ENCODE measurements around the gene G0S2. TPM values are rescaled to one million over a fixed set of nuclear protein-coding genes. Genes with fewer than 3 reads are reported as not detected.
A peak's percentile ranks its signal among the peaks of the same experiment; 100 is the strongest.

G0S2 gene
- polyA plus RNA-seq, 1 of the 3 experiments (the other 2 are of a cell fraction): 43.2 TPM

DNA sequence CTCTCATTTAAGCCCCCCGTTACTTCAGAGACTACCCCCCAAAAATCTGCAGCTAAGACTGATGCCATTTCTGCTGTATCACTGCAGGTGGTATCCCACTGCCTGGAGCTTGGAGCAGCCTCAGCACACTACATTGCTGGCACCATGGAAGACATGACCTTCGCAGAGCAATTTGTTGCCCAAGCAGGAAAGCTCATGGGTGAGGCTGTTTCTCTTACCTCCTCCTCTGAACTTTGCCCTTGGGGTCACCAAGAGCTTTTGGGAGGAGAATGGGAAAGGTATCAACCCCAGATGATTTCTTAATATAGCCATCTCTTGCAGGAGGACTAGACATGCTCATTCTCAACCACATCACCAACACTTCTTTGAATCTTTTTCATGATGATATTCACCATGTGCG lies 31.4 kb downstream of the G0S2 start:
- Histone ChIP-seq H3K27ac (ENCODE audit: low read depth in 2 of 2, low read length in 1 of 2) (no peak overlapping the region), H3K9me2 (no peaks in the 10 kb centered on the region), H3K9ac (no peak overlapping the region), H3K4me3 (ENCODE audit: low read depth in 2 of 2, low read length in 1 of 2) (no peak overlapping the region), H3K9me3 (no peaks in the 10 kb centered on the region), H3K4me2 (no peak overlapping the region; the same call in 1 of the 2 replicates), H3K36me3 (replicated peaks in 1 of 2; ENCODE audit: control insufficient read depth in 1 of 2, insufficient read depth in 2 of 2, low read length in 1 of 2) (no peaks in the 10 kb centered on the region), H3K4me1 (ENCODE audit: control insufficient read depth in 1 of 2, insufficient read depth in 2 of 2, low read depth in 1 of 2, low read length in 1 of 2) (peaks cover 0 to 13% of the 10 kb centered on the region in 2 experiments), H4K20me1 (ENCODE audit: insufficient read depth) (no peaks in the 10 kb centered on the region), H2AFZ (ENCODE audit: low read depth) (no peak overlapping the region), H3K27me3 (ENCODE audit: insufficient read depth) (no peaks in the 10 kb centered on the region), H3F3A (replicated peaks; ENCODE audit: insufficient read depth) (peaks cover 14% of the 10 kb centered on the region), H3K79me2 (ENCODE audit: insufficient read depth) (no peaks in the 10 kb centered on the region)
- CTCF ChIA-PET: interaction anchor here (0.6 to 2.8 kb wide), 5 partner anchors 13 to 353 kb away, joined by 3 to 13 read pairs (median 3); no protein-coding TSS in a partner anchor
- no peak for DNase-seq
- POLR2A ChIA-PET: no interaction called here
- no peak for TF ChIP-seq CHD2 (IDR thresholded peaks at IDR 0.05; ENCODE audit: low read length, partially characterized antibody)
- TF ChIP-seq FOSL2 (IDR thresholded peaks at IDR 0.05; ENCODE audit: borderline replicate concordance, low read depth): no peak
- no peak for TF ChIP-seq GATA2 (CRISPR knock-in tag; IDR thresholded peaks at IDR 0.05)
- TF ChIP-seq, protein P1, sequence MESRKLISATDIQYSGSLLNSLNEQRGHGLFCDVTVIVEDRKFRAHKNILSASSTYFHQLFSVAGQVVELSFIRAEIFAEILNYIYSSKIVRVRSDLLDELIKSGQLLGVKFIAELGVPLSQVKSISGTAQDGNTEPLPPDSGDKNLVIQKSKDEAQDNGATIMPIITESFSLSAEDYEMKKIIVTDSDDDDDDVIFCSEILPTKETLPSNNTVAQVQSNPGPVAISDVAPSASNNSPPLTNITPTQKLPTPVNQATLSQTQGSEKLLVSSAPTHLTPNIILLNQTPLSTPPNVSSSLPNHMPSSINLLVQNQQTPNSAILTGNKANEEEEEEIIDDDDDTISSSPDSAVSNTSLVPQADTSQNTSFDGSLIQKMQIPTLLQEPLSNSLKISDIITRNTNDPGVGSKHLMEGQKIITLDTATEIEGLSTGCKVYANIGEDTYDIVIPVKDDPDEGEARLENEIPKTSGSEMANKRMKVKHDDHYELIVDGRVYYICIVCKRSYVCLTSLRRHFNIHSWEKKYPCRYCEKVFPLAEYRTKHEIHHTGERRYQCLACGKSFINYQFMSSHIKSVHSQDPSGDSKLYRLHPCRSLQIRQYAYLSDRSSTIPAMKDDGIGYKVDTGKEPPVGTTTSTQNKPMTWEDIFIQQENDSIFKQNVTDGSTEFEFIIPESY (IDR thresholded peaks at IDR 0.05; ENCODE audit: borderline replicate concordance, low read depth): no peak
- TF ChIP-seq RCOR1 (IDR thresholded peaks at IDR 0.05; ENCODE audit: low read length): no peak
- no peak for TF ChIP-seq EZH2phosphoT487 (IDR thresholded peaks at IDR 0.05; ENCODE audit: borderline replicate concordance, low read depth)
- no peak for TF ChIP-seq NFIC (IDR thresholded peaks at IDR 0.05; ENCODE audit: borderline replicate concordance)
- TF ChIP-seq, protein P2, sequence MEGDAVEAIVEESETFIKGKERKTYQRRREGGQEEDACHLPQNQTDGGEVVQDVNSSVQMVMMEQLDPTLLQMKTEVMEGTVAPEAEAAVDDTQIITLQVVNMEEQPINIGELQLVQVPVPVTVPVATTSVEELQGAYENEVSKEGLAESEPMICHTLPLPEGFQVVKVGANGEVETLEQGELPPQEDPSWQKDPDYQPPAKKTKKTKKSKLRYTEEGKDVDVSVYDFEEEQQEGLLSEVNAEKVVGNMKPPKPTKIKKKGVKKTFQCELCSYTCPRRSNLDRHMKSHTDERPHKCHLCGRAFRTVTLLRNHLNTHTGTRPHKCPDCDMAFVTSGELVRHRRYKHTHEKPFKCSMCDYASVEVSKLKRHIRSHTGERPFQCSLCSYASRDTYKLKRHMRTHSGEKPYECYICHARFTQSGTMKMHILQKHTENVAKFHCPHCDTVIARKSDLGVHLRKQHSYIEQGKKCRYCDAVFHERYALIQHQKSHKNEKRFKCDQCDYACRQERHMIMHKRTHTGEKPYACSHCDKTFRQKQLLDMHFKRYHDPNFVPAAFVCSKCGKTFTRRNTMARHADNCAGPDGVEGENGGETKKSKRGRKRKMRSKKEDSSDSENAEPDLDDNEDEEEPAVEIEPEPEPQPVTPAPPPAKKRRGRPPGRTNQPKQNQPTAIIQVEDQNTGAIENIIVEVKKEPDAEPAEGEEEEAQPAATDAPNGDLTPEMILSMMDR (IDR thresholded peaks at IDR 0.05): no peak
- TF ChIP-seq, protein P3, sequence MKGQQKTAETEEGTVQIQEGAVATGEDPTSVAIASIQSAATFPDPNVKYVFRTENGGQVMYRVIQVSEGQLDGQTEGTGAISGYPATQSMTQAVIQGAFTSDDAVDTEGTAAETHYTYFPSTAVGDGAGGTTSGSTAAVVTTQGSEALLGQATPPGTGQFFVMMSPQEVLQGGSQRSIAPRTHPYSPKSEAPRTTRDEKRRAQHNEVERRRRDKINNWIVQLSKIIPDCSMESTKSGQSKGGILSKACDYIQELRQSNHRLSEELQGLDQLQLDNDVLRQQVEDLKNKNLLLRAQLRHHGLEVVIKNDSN (IDR thresholded peaks at IDR 0.05; ENCODE audit: borderline replicate concordance, low read depth): no peak
- WGBS (ENCODE audit: low lambda C conversion rate): 80% methylated on average over 3 of the region's 3 CpGs

DNA sequence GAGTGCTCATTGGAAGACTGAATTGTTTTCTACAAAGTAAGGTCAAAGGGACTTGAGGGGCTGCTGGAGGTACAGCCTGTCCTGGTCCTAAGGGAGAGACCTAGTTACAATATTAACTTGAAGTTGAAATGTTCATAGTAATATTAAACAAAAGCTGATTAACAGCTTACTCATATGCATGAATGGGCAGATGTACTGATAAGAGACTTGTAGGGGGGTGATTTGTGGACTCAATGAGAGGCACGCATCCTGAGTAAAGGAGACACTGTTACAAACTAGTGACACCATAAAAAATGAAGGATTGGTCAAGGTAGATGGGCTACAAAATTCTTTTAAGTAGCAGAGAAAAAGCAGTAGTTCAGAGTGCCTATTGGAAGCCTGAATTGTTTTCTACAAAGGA lies 32.1 kb downstream of the G0S2 start:
- Histone ChIP-seq H3K4me1 (ENCODE audit: control insufficient read depth in 1 of 2, insufficient read depth in 2 of 2, low read depth in 1 of 2, low read length in 1 of 2) (peaks cover 0 to 13% of the 10 kb centered on the region in 2 experiments; a peak in 3 of 4 replicates), H3F3A (replicated peaks; ENCODE audit: insufficient read depth) (peaks cover 8% of the 10 kb centered on the region), H3K9me2 (no peaks in the 10 kb centered on the region), H3K9me3 (no peaks in the 10 kb centered on the region), H3K79me2 (ENCODE audit: insufficient read depth) (no peaks in the 10 kb centered on the region), H3K36me3 (replicated peaks in 1 of 2; ENCODE audit: control insufficient read depth in 1 of 2, insufficient read depth in 2 of 2, low read length in 1 of 2) (no peaks in the 10 kb centered on the region), H3K27ac (ENCODE audit: low read depth in 2 of 2, low read length in 1 of 2) (peak overlapping the region in 1 of 2 experiments; percentile 24; a peak in 1 of 4 replicates), H3K27me3 (ENCODE audit: insufficient read depth) (no peaks in the 10 kb centered on the region), H4K20me1 (ENCODE audit: insufficient read depth) (no peaks in the 10 kb centered on the region), H3K4me3 (ENCODE audit: low read depth in 2 of 2, low read length in 1 of 2) (no peak overlapping the region), H3K4me2 (peak overlapping the region; percentile 12; the same call in 1 of the 2 replicates), H3K9ac (no peak overlapping the region), H2AFZ (ENCODE audit: low read depth) (no peak overlapping the region)
- WGBS (ENCODE audit: low lambda C conversion rate): 36% methylated on average over 1 of the region's 1 CpG
- TF ChIP-seq SMC3 (IDR thresholded peaks at IDR 0.05; ENCODE audit: low read depth, low read length): no peak
- TF ChIP-seq JUND (IDR thresholded peaks at IDR 0.05): peak; percentile 63
- peak; percentile 53 for TF ChIP-seq FOSL2 (IDR thresholded peaks at IDR 0.05; ENCODE audit: borderline replicate concordance, low read depth)
- peak; percentile 29; the same call in 1 of the 2 replicates for TF ChIP-seq NFIC (IDR thresholded peaks at IDR 0.05; ENCODE audit: borderline replicate concordance)
- TF ChIP-seq TCF12 (IDR thresholded peaks at IDR 0.05): peak; percentile 59
- TF ChIP-seq, protein P4, sequence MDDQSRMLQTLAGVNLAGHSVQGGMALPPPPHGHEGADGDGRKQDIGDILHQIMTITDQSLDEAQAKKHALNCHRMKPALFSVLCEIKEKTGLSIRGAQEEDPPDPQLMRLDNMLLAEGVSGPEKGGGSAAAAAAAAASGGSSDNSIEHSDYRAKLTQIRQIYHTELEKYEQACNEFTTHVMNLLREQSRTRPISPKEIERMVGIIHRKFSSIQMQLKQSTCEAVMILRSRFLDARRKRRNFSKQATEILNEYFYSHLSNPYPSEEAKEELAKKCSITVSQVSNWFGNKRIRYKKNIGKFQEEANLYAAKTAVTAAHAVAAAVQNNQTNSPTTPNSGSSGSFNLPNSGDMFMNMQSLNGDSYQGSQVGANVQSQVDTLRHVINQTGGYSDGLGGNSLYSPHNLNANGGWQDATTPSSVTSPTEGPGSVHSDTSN (IDR thresholded peaks at IDR 0.05): peak; percentile 58
- no peak for TF ChIP-seq SIN3A (IDR thresholded peaks at IDR 0.05; ENCODE audit: borderline replicate concordance, low read depth, low read length)
- TF ChIP-seq MEF2A (IDR thresholded peaks at IDR 0.05; ENCODE audit: borderline replicate concordance, low read depth): no peak
- TF ChIP-seq RXRA (IDR thresholded peaks at IDR 0.05; ENCODE audit: borderline replicate concordance, low read depth): no peak
- TF ChIP-seq EP300 (IDR thresholded peaks at IDR 0.05; ENCODE audit: borderline replicate concordance in 1 of 2, low read depth in 1 of 2, low read length in 1 of 2): peak in 1 of 2 experiments; percentile 54; a peak in 1 of 4 replicates
- CTCF ChIA-PET: interaction anchor here (1.4 to 2.8 kb wide), 2 partner anchors 14 to 20 kb away, joined by 3 to 13 read pairs; no protein-coding TSS in a partner anchor
- POLR2A ChIA-PET: no interaction called here
- DNase-seq: no peak

All from SK-N-SH (cell line).